Osteocyte (in vitro differentiated cells): ENCODE data around the gene RNF41. TPM values are rescaled to one million over a fixed set of nuclear protein-coding genes. Genes with fewer than 3 reads are reported as not detected.

Source experiments
- DNase-seq: peaks from one replicate; pipeline ENCODE4 v3.0.0; 2021; ENCODE audit warnings: mixed read lengths; ENCODE audit not compliant: unreplicated experiment; ENCODE audit errors: extremely low spot score
- H3K27ac Mint-ChIP-seq: one replicate; pipeline ENCODE4 v1.8.0; 2021; ENCODE audit warnings: mild to moderate bottlenecking, mixed read lengths; ENCODE audit not compliant: unreplicated experiment
- H3K27me3 Mint-ChIP-seq: one replicate; pipeline ENCODE4 v1.8.0; 2021; ENCODE audit warnings: mixed read lengths; ENCODE audit not compliant: unreplicated experiment
- H3K36me3 Mint-ChIP-seq: one replicate; pipeline ENCODE4 v1.8.0; 2021; ENCODE audit warnings: mixed read lengths; ENCODE audit not compliant: unreplicated experiment
- H3K4me1 Mint-ChIP-seq: one replicate; pipeline ENCODE4 v1.8.0; 2021; ENCODE audit warnings: mixed read lengths; ENCODE audit not compliant: unreplicated experiment
- H3K4me3 Mint-ChIP-seq: one replicate; pipeline ENCODE4 v1.8.0; 2021; ENCODE audit warnings: mild to moderate bottlenecking, moderate library complexity, mixed read lengths; ENCODE audit not compliant: unreplicated experiment
- H3K9me3 Mint-ChIP-seq: one replicate; pipeline ENCODE4 v1.8.0; 2021; ENCODE audit warnings: mixed read lengths; ENCODE audit not compliant: unreplicated experiment
- total RNA-seq: library from RNA; stranded (reverse); gene quantifications from 2 replicates; pipeline ENCODE4 v1.2.1, GENCODE V29; 2021
- TF ChIP-seq, protein P1 (sequence below): fragments of 200-600 bp; sonication (generic); IDR thresholded peaks from 2 replicates; pipeline ENCODE4 v1.5.0; 2021; ENCODE audit warnings: antibody characterized with exemption, mild to moderate bottlenecking, moderate library complexity

The RNF41 gene
- total RNA-seq, 1 donor from 2014 or later = 71.2 TPM

DNA sequence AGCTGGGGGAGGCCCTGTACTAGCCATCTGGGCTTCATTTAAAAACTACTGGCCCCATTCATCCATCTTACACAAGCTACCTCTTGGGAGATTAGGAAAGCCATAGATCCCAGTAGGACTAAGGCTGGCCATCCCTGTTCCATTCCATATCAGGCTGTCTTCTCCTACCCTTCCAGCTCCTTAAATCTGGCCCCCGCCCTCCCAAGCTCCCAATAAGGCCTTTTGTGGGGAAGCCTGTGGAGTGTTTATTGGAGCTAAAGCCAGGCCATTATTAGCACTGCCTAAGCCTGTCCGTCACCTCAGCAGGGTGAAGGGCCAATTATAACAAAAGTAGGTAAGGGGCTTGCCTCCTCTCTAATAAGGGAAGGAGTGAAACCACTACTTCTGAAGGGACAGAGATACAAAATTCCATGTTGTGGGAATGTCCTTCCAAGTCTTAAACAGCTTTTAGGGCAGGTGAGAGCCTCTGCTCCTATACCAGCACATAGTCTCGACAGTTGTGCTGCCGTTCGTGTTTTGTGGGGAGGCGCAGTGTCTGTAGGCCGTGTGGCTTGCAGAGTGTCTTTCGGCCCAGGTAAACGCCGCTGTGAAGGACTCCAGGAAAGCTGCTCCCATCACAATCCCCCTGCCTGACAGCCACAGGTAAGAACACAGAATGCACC is 59.9 kb downstream of the RNF41 start:
- Mint-ChIP-seq H3K27ac (peak overlapping the region; percentile 98), H3K27me3 (no peaks in the 10 kb centered on the region), H3K36me3 (peaks cover 46% of the 10 kb centered on the region), H3K9me3 (no peaks in the 10 kb centered on the region), H3K4me1 (peaks cover 46% of the 10 kb centered on the region), H3K4me3 (peak overlapping the region; percentile 95)
- TF ChIP-seq, protein P1, sequence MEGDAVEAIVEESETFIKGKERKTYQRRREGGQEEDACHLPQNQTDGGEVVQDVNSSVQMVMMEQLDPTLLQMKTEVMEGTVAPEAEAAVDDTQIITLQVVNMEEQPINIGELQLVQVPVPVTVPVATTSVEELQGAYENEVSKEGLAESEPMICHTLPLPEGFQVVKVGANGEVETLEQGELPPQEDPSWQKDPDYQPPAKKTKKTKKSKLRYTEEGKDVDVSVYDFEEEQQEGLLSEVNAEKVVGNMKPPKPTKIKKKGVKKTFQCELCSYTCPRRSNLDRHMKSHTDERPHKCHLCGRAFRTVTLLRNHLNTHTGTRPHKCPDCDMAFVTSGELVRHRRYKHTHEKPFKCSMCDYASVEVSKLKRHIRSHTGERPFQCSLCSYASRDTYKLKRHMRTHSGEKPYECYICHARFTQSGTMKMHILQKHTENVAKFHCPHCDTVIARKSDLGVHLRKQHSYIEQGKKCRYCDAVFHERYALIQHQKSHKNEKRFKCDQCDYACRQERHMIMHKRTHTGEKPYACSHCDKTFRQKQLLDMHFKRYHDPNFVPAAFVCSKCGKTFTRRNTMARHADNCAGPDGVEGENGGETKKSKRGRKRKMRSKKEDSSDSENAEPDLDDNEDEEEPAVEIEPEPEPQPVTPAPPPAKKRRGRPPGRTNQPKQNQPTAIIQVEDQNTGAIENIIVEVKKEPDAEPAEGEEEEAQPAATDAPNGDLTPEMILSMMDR = no peak
- no peak for DNase-seq

DNA sequence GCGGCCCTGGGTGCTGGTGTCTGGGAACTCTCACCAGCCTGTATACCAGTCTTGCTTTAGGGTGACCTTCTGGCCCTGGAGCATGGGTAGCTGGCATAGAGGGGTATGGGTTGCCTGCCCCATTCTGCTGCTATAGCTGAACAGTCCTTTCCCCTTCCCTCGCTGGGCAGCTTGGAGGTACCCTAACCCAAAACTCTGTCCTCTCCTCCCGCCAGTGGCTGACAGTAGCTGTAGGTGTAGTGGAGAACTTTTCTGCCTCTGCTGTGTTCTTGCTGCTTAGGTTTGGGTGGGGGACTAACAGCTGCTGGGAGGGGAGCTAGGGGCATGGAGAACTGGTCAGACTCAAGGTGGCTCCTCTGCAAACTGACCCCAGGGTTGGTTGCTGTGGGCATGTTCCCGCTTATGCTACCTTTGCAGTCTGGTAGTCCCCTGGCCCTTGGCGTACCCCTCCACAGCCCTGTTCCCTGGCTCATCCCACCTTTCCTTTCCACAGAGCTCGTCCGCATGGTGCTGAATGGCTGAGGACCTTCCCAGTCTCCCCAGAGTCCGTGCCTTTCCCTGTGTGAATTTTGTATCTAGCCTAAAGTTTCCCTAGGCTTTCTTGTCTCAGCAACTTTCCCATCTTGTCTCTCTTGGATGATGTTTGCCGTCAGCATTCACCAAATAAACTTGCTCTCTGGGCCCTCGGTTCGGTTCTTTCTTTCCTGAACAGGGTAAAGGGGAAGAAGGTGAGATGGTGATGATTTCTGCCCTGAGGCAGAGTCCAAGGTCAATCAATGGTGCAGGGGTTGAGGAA is 60.6 kb downstream of the RNF41 start:
- H3K36me3 Mint-ChIP-seq = peaks cover 45% of the 10 kb centered on the region
- peak overlapping the region; percentile 98 for H3K27ac Mint-ChIP-seq
- no peaks in the 10 kb centered on the region for H3K9me3 Mint-ChIP-seq
- TF ChIP-seq, protein P1 = no peak
- H3K27me3 Mint-ChIP-seq = no peaks in the 10 kb centered on the region
- peaks cover 46% of the 10 kb centered on the region for H3K4me1 Mint-ChIP-seq
- DNase-seq = no peak
- peak overlapping the region; percentile 95 for H3K4me3 Mint-ChIP-seq

DNA sequence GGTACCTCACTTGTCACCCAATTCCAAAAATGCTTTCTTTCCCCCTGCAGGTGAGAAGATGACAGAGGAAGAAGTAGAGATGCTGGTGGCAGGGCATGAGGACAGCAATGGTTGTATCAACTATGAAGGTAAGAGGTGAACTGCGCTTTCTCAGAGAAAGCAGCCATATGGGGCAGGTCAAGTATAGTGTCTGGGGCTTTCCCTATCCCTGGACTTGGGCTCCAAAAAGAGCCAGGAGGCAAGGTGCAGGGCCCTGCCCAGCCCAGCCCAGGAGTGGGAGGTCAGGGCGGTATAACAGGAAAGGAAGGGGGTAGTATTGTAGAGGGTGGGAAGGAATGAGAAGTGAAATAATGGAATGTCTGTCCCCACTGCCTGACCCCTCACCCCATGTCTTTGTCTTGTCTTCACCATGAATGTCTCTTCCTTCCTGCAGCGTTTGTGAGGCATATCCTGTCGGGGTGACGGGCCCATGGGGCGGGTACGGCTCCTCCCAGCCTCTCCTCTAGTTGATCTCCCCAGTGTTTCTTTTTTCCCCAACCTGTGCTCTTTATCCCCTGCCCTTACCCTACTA is 61.4 kb downstream of the RNF41 start:
- no peak for DNase-seq
- no peaks in the 10 kb centered on the region for H3K27me3 Mint-ChIP-seq
- H3K27ac Mint-ChIP-seq = peak overlapping the region; percentile 98
- H3K9me3 Mint-ChIP-seq = no peaks in the 10 kb centered on the region
- TF ChIP-seq, protein P1 = no peak
- peak overlapping the region; percentile 95 for H3K4me3 Mint-ChIP-seq
- H3K4me1 Mint-ChIP-seq = peaks cover 50% of the 10 kb centered on the region
- peaks cover 45% of the 10 kb centered on the region for H3K36me3 Mint-ChIP-seq

DNA sequence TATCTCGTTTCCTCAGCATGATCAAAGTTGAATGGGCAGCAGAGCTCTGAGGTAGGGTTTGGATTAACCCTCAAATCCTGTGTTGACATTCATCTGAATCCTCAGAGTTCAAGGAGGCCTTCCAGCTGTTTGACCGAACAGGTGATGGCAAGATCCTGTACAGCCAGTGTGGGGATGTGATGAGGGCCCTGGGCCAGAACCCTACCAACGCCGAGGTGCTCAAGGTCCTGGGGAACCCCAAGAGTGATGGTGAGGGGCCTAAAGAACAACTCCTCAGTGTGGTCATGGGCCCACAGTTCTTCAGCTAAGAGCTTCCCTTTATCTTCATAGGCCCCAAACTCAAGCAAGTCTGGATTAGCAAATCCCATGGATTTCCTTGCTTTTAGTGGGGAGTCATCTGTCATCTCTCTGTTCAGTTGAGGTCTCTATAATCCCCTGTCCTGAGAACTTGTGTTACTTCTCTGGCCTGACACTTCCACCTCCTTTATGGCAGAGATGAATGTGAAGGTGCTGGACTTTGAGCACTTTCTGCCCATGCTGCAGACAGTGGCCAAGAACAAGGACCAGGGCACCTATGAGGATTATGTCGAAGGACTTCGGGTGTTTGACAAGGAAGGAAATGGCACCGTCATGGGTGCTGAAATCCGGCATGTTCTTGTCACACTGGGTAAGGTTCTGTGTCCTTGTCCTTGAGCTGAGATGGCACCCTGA is 62.1 kb downstream of the RNF41 start:
- peaks cover 52% of the 10 kb centered on the region for H3K4me1 Mint-ChIP-seq

More for the DNA sequence above, 62.1 kb downstream of the RNF41 start:
- H3K27ac Mint-ChIP-seq = peak overlapping the region; percentile 98
- H3K9me3 Mint-ChIP-seq = no peaks in the 10 kb centered on the region
- DNase-seq = no peak
- H3K4me3 Mint-ChIP-seq = peak overlapping the region; percentile 95
- no peaks in the 10 kb centered on the region for H3K27me3 Mint-ChIP-seq
- TF ChIP-seq, protein P1 = no peak
- peaks cover 47% of the 10 kb centered on the region for H3K36me3 Mint-ChIP-seq
